Fibroblast of skin of right quadriceps (primary cell): ENCODE data around the gene LRIG1.

Experiments
- DNase-seq: peaks from one replicate; pipeline ENCODE4 v3.0.0-alpha.2; 2013

The LRIG1 gene

DNA sequence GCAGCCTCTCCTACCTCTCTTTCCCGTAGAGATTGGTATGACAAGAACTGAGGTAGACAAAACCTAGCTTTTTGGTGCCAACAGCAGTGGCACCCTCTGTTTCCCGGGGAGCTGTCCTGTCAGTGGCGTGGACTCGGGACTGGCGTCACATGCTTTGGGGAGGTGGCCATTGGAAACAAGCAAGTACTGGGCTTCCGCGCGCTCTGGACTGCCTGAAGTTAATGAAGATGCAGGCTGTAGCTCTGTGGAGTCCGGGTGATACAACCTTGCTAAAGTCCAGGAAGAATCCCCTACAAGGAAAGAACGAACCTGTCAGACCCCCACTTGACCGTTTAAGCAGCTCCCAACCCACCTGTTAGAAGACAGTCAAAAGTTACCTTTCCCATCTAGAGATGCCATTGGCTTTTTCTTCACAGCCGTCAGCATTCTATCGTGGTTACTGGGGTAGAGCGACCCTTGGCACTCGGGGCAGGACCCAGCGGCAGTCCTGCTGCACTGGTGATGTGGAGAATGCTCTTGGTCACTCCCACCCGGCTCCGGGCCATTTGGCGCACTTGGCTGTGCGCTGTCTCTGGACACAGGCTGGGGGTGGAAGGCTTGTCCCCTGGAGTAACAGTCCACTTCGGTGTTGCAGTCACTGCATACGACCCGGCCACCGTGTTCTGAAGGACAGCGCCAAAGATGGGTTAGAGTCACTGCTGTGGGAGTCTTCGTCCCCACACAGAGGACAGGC, 120.5 kb downstream of the LRIG1 start:
- no peak for DNase-seq

DNA sequence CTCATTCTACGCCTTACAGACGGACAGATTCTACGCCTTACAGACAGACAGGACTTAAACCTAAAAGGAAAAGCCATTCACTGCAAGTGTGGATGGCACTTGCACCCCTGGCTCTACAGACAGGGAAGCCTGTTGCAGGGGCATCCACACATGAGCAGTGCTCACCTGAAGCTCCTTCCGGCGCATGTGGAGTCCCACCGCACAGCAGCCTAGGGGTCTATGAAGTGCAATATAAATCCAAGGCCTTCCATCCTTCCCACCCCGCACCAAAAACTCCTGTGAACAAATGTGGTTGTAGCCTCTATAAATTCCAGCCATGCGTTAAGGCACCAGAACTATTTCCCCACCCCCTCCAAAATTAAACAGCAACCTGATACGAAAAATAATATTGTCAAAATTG, 121.3 kb downstream of the LRIG1 start:
- no peak for DNase-seq

DNA sequence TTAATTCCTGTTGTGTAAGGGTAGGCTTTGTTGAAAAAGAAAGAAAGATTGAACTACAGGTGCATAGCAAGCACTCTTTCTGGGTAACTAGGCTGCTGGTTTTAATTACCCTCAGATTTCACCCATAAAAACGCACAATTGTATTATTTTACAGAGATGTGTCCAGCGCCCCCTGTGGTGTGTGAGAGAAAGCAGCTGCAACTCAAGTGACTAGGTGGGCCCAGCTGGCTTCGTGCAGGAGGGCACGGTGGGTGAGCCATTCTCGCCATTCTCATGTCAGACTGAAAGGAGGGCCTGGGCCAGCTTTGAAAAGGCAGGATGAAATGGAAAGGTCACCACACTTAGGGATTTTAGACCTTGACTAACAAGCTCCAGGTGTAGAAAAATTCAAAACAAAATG, 122.6 kb downstream of the LRIG1 start:
- DNase-seq = peak; percentile 15

DNA sequence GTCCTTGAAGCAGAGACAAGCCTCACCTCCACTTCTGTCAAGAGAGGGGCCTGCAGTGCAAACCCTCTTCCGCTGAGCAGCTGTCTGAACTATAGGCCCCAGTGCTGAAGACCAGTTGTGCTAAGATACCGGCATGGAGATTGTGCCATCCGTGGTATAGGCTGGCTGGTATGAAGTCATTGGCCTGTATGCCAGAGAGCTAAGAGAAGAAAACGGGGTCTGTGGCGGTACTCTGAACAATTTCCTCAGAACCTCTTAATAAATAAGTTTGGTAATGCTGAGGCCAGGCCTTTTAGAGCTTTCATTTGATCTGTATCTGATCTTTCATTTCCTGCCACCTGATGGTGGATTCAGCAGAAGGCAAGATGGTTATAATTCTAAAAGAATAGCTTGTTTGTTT, 123.0 kb downstream of the LRIG1 start:
- DNase-seq = no peak

DNA sequence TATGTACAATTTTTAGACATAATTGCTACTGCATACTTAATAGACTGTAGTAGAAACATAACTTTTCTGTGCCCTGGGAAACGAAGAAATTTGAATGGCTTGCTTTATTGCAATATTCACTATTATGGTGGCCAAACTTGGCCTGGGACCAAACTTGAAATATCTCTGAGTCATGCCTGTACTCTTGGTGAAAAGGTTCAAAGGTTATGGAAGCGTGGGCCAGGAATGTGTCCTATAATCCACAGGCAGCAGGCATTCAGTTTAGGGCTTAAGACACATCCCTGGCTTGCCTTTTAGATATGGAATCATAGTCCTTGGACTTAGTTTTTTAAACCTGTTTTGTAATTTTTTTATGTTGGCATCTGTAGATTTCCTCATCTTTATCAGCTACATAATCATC, 124.3 kb downstream of the LRIG1 start:
- peak; percentile 58 for DNase-seq

DNA sequence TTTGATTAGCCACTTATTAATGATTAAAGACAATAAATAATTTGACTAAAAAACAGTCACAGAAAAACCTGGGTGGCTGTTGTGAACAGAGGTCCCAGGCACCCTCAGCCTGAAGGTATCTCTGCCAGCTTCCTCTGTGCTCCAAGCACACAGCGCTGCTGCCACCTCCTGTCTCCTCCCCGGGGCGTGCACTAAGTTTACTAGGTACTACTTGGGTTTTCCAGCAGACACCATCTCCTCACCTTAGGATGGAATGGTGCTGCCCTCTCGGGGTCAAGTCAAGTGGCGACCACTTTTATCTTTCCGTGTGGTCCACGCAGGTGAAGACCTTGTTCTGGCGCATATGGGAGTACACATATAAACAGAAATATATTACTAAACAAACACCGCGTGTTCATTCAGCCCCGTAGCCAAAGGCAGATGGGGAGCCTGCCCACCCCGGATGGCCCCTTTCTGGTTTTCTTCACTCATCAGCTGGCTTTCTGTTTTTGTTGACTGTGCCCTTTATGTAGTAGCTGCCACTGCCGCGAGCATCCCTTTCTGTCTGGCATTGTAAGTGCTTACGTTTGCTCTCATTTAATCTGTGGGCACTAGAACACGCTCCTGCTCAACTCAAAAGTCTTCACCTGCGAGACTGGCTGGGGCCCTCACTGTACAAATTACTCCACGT, 128.0 kb downstream of the LRIG1 start:
- peak; percentile 22 for DNase-seq

DNA sequence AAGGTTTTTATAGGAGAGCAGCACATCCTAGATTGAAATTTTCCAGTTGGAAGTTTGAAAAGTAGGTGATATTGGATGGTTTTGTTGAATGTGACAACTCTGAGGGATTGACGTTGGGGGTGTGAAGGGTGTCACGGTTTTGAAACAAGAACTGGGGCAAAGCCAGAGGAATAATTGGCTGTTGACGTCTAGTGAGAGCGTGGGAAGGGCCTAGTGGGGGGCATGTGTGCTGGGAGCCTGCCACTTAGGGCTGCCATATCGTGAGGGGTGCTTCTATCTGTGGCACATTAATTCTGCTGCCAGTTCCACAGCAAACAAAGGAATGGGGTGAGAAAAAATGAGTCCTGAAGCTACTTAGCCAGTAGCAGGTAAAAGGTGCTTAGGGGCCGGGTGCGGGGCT, 129.4 kb downstream of the LRIG1 start:
- DNase-seq = no peak

DNA sequence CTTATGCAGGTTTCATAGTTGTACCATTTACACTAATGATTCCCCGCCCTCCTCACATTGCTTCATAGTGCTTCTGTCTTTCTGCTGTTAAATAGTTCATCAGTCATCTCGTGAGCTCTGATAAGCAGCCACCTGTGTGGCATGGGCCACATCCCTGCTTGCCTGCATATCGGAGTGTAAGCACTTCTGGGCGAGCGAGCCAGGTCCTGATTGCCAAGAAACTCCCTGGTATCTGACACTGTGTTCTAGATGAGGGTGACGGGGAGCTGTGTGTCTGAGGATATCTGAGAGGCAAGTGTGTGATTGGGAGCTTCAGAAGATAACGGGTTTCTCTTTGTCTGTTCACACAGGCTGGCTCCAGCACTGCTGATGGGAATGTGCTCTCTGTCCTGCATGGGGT, 130.6 kb downstream of the LRIG1 start:
- no peak for DNase-seq

DNA sequence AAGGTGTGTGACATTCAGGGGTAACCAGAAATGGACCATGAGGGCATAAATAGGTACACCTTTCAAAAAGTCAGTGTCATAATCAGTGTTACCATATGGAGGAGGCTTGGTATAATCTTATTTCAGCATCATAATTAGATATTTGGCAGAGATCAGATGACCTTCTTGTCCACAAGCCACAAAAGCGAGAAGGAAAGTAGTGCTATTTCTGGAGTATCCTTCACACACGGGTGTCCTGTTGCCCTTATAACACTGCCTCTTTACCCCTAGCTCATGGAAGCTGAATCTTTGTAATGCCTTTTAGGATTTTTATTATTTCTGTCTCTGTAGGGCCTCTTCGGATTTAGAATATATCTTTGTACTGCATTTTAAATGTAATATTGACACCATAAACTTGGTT, 132.8 kb downstream of the LRIG1 start:
- DNase-seq = no peak

DNA sequence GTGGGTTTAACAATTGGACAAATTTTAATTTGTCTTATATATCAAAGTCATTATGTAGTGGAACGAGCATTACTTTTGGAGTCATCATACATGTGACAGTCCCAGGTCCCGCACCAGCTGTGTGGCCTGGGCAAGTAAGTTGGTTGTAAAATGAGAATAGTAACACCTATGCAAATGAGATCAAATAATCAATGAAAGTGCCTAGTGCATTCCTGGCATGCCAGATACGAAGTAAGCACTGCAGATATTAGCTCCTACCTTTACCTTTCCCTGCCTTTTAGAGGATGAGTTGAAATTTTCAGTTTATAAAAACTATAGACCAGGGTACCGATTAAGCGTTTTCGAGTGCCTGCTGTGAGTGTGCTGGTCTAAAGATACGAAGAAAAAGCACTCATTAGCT, 134.1 kb downstream of the LRIG1 start:
- no peak for DNase-seq

DNA sequence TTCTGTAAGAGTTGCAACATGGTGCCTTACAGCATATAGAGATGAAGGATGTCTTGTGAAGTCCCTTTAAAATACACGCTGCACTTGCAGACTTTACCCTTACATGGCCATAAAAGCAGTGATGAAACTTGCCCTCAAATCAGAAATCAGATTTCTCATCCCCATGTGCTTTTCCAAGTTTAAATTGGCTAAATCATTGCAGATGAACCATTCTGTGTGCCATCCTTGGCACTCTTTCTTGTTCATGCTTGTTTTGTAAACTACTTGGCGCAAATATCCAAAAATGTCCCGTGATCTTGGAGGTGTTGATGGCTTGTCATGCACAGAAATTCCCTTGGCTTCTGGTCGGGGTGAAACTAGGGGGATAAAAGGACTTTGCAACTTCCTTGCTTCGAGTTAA, 135.7 kb downstream of the LRIG1 start:
- DNase-seq = no peak

DNA sequence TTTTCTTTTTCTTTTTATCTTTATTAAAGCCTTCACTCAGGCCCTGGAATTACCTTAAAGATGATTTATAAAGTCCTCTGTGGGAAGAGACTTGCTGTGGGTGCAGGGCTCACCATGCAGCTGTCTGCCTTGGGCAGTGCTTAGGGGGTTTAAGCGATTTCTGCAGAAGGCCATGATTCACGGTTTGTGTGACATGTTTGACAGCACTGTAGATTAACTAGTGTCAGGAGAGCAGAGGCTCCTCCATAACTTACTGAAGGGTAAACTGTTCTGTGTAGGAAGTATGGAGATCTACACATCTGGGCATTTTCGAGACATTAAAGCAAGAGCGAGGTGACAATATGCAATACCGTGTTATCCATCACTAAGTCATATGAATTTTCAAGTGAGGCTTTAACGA, 137.7 kb downstream of the LRIG1 start:
- DNase-seq = peak; percentile 6

DNA sequence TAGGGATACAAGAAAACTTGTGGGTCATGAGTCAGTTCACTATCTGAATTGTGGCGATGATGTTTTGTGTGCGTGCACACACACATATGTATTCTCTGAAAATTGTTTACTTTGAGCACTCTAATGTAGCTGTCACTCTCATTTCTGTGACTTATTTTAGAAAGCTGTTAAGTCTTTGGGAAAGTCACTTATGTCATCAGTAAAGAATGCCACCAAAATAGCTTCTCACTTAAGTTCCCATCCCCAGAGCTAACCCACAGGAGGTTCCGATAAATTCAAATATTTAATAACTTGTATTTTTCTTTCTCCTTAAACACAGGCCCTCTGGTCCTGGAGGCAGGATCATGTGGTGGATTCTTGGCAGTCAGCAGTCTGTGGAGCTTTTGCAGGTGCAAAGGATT, 138.3 kb downstream of the LRIG1 start:
- DNase-seq = peak; percentile 83

DNA sequence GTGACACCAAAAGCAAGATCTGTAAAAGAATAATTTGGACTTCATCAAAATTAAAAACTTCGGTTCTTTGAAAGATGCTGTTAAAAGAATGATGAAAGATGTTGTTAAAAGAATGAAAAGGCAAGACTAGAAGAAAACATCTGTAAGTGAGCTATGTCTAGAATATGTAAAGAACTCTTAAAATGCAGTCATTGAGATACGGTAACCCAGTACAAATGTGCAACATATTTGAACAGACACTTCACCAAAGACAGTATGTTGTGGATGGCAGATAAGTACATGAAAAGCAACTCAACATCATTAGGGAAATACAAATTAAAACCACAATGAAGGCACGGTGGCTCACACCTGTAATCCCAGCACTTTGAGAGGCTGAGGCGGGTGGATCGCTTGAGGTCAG, 139.5 kb downstream of the LRIG1 start:
- DNase-seq = no peak

DNA sequence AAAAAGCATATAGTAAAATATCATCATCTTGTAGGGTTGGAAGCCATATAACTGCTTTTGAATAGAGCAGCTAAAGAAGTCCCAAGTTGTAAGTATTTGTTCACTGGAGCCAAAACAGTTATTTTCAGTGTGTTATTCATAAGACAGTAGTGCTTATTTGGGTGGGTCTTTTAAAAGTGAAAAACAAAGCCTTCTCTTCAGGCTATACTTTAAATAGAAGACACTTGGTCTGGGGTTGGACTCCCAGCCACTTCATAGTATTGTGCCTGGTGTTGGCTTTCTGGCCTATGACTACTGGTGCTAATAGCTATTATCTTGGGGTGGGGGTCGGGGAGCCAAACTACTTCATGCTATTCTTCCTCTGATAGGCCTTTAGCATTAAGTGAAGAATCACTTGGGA, 144.8 kb downstream of the LRIG1 start:
- no peak for DNase-seq

DNA sequence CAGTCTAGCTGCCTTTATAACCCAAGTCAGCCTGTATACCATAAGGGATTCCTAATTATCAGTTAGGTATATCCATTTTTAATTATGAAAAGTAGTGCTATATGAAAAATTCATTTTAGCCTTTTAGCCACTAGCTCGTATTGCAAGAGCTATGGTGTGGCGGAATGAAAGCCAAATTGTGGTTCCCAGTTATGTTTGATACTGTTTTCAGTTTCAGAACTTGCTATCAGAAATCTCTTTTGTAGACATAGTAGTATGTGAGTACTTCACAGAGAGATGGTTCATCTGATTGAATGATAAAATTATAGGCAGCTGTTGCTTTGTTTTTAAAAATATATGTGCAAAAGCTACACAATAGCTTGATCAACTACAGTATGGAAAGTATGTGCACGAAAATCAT, 145.4 kb downstream of the LRIG1 start:
- DNase-seq = no peak

DNA sequence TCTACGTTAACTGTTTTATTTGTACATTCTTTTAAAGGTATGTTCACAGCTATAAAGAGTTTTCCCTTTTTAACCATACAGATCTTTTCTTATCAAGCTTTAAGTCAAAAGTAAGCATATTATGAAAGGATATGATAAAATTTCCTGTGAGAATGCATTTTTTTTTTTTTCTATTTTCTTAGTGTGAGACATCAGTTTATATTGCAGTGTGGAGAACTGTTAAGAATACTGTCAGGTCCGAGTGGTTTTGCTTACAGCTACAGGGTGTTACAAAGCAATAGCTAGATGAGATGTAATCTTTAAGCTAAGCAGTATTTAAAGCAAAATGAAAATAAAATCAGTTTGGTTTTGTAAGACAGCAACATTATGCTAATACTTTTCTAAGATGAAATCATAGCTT, 146.8 kb downstream of the LRIG1 start:
- no peak for DNase-seq

DNA sequence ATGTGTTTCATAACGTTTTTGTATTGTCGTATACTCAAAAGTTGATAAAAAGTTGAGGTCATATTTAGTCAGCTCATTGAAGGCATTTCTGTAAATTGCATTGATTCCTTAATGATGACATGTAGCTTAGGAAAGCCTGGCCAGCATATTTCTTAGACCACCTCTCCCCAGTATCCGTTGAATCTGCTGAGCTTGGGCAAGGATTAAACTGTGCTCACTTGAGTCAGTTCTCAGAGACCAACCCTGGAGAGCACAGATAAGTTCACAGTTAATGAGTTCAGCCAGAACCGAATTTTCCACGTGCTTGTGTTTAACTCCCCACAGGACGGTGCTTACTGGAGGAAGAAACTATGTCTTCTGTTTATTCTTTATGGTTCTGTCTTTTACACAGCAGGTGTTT, 147.3 kb downstream of the LRIG1 start:
- peak; percentile 72 for DNase-seq

DNA sequence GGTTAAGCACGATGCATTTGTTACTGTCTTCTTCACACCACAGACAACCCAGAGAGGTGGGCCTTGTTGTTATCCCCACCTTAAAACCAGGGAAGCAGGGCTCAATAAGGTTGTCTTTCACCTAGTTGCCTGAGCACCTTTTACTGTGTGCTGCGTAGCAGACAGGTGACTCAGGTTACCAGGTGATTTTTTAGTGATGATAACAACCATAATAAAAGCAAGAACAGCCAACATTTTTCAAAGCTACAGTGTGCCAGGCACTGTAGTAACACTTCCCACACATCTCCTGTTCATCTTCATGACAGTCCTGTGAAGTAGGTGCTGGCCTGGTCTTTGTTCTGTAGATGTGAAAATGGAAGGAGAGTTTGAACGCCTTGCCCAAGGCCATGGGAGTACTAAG, 147.8 kb downstream of the LRIG1 start:
- DNase-seq = no peak

DNA sequence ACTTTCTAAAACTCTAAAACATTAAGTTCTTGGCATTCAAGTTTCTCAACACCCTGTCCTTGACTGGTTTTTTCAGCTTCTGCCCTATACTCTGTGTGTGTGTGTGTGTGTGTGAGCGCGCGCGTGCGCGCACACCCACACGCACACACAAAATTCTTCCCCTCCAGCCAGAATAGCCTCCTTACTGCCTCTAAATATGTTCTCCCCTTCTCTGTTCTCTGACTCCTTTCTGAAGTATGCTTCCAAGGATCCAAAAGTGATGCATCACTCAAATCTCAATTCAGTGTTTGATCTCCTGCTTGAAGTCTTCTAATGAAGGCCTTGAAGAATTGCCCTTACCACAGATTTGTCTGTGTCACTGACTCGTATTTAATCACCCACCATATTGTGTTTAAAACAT, 150.2 kb downstream of the LRIG1 start:
- DNase-seq = peak; percentile 71

DNA sequence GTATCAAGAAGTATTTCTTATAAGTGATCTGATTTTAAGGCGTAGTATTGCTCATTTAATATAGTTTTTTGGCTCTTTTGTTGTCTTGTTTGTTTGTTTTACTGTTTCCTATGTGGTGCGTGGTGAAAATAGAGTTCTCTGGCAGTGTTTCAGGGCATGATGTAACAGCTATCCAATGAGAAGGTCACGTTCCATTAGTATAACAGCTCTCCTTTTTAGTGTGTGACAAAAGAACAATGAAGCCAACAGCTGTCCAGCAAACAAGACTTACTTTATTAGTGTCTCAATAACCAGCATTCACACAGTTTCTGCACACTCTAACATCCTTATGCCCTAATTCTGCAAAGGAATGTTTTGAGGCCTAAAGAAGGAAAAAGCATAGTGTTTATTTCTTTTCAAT, 152.1 kb downstream of the LRIG1 start:
- DNase-seq = no peak

DNA sequence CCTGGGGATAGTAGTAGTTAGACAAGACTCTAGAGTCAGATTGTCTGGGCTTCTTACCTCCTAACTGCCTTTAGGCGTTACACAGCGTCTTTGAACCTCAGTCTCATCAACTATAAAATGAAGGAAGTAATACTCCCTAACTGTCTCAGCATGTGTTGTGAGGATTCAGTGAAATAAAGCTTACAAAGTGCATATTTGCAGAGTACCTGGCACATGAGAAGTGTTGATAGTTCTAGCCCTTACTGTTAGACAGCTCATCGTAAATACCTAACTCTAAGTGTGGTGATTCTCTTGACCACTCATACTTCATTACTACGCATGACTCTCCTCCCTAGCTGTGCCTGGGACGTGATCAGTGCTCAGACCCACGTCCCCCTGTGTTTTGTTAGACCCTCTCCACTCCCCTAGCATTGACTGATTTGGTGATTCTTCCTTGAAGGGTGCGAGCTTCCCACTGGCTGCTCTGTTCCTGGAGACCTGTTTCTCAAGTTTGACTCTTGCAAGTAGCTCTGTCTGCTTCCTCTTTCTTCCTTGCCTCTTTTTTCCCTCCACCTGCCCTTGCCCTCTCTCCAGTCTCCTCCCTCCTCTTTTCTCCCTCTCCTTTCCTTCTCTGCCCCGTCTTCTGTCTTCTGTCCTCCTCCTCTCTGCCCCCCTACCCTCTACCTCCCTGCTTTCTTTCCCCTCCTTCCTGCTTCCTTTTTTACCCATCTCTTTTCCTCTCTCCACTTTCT, 155.8 kb downstream of the LRIG1 start:
- peak; percentile 44 for DNase-seq

DNA sequence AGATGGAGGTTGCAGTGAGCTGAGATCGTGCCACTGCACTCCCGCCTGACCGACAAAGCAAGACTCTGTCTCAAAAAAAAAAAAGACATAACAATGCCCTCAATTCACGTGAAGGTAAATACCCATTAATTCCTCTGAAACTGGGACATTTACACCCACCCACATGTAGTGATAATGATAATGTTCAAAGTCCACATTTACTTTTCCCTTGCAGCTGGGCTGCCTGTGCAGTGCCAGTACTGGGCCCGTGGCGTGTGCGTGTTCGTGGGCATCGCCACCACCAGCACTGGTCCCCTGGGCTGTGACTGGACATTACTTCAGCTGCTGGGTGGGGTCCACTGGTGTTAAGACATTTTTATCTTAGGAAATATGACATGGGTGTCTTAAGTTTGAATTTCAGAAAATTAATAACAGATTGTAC, 156.4 kb downstream of the LRIG1 start:
- DNase-seq = no peak

DNA sequence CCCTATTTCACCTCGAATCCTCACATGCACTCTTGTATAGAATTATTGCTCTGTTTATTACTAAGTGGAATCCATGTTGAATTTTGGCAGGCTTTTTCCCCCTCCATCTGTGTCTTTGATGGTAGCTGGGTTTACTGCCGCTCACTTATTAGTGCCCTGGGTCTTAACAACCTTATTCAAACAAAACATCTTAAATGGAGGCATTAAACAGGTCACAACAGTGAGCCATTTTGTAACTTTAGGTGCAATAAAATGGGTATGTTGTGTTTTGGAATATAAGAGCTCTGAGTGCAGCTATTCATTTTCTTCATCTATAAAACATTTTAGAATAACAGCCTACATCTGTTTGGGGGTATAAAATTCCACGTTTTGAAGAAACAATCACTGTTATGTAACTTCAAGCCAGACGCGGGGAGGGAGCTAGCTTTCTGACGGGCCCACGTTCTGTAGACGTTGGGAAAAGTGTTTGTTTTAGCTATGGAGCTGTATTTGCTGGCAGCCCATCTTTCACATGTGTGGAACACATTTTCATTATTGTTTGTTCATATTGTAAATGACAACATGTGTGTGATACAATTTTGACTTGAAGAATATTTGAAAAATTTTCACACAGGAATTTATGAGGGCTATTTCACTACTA, 158.0 kb downstream of the LRIG1 start:
- DNase-seq = peak; percentile 41
